ENCODE measurements around the gene FRMD4A. TPM values are rescaled to one million over a fixed set of nuclear protein-coding genes. Genes with fewer than 3 reads are reported as not detected.

The FRMD4A gene
- total and polyA plus RNA-seq, 11 donors: 12.2 to 58.1 (median 28.1) TPM

DNA sequence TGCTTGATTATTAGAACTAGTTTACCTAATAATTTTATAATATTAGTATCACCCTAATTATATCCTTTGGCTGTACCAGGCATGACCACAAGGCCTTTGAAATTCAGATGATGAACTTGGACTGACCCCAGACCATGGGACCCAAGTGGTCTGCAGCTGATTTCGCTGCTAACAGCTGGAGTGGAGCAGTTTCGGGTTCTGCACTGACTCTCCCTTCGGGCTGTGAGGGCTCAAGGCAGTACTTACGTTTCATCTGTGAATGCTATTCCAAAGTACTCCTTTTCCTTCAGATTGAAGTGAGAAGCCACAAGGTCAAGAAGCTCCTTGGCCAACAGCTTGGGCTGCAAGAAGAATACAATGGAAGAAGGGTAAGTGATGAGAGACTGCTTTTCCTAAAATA lies 520.2 kb downstream of the FRMD4A start:
- intact Hi-C loops (cut with DNase I): loop anchor here in 1 of 10 donors (10.0 kb wide), 1 partner anchor 184 kb away; no protein-coding TSS in a partner anchor
- Histone ChIP-seq H3K9me3 (peaks cover 0 to under 1% (median 0%) of the 10 kb centered on the region in 12 donors), H3K27ac (no peak overlapping the region), H3K36me3 (peaks cover 0 to 7% (median 0%) of the 10 kb centered on the region in 9 donors), H3K27me3 (no peaks in the 10 kb centered on the region), H3K4me3 (no peak overlapping the region), H3K4me1 (peaks cover 0 to 20% (median 8%) of the 10 kb centered on the region in 12 donors)
- WGBS, 4 donors: 54 to 70% (median 62%) methylated on average over 4 of the region's 4 CpGs
- DNase-seq: no peak
- TF ChIP-seq, protein P1, sequence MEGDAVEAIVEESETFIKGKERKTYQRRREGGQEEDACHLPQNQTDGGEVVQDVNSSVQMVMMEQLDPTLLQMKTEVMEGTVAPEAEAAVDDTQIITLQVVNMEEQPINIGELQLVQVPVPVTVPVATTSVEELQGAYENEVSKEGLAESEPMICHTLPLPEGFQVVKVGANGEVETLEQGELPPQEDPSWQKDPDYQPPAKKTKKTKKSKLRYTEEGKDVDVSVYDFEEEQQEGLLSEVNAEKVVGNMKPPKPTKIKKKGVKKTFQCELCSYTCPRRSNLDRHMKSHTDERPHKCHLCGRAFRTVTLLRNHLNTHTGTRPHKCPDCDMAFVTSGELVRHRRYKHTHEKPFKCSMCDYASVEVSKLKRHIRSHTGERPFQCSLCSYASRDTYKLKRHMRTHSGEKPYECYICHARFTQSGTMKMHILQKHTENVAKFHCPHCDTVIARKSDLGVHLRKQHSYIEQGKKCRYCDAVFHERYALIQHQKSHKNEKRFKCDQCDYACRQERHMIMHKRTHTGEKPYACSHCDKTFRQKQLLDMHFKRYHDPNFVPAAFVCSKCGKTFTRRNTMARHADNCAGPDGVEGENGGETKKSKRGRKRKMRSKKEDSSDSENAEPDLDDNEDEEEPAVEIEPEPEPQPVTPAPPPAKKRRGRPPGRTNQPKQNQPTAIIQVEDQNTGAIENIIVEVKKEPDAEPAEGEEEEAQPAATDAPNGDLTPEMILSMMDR (IDR thresholded peaks at IDR 0.05): no peak
- TF ChIP-seq POLR2A (IDR thresholded peaks at IDR 0.05): no peak
- no peak for ATAC-seq

- intact Hi-C loops (cut with DNase I): no loop called here
- no peak for TF ChIP-seq POLR2A (IDR thresholded peaks at IDR 0.05)
- TF ChIP-seq, protein P1 (IDR thresholded peaks at IDR 0.05): no peak
- H3K36me3 ChIP-seq: peaks cover 0 to 7% (median 0%) of the 10 kb centered on the region in 9 donors
- no peaks in the 10 kb centered on the region for H3K9me3 ChIP-seq
- no peak overlapping the region for H3K4me3 ChIP-seq
- no peak for DNase-seq
- no peak for ATAC-seq
- peaks cover 0 to 23% (median 8%) of the 10 kb centered on the region in 12 donors for H3K4me1 ChIP-seq
- H3K27ac ChIP-seq: peak overlapping the region in 4 of 12 donors; percentile 15 to 52 (median 40)
- H3K27me3 ChIP-seq: no peaks in the 10 kb centered on the region
- WGBS, 4 donors: 62 to 68% (median 65%) methylated on average over 6 of the region's 6 CpGs
Observed at GRCh38 chr10:13809427-13809826, 521.3 kb downstream of the FRMD4A start.

DNA sequence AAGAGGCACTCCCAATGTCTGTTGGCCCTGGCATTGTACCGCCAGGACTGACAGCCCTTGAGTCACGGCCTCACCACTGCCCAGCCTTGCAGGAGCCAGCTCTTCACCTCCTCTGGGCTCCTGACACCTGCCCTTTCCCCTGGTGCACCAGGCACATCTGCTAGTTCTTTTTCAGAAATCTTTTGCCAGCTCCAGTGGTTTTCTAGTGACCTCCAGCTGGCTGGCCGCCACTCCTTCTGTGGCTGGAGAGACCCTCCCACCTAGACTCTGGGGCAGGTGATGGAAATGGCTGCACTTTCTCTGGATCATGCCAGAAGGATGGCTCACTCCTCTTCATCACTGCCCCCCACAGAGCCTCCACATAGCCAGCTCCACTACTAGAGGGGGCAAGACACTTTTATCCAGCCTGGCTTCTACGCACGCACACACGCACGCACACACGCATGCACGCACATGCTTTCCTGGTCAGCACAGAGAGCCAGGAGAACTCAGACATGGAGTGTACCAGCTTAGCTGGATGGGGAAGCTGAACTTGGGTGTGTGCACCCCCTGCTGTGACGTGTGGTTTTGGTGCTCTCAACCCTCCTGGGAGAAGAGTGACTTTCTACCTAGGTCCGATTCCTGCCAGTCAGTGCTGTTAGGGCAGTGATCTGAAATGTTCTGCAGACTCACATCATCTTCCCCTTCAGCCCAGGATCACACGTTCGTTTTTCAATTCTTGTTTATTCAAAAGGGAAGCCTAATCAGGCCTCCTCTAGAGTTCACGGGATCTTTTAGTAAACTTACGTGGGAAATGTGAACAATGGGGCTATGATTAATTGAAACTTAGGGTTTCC lies 522.0 kb downstream of the FRMD4A start:
- H3K4me3 ChIP-seq: no peak overlapping the region
- peaks cover 0 to 29% (median 11%) of the 10 kb centered on the region in 12 donors for H3K4me1 ChIP-seq
- H3K27me3 ChIP-seq: no peaks in the 10 kb centered on the region
- H3K27ac ChIP-seq: peak overlapping the region in 2 of 12 donors; percentile 7 to 30
- TF ChIP-seq, protein P1 (IDR thresholded peaks at IDR 0.05): no peak
- TF ChIP-seq POLR2A (IDR thresholded peaks at IDR 0.05): no peak
- DNase-seq: no peak
- intact Hi-C loops (cut with DNase I): no loop called here
- peak in 1 of 4 donors; percentile 11 for ATAC-seq
- peaks cover 0 to 7% (median 0%) of the 10 kb centered on the region in 9 donors for H3K36me3 ChIP-seq
- H3K9me3 ChIP-seq: no peaks in the 10 kb centered on the region
- WGBS, 4 donors: 79 to 86% (median 83%) methylated on average over 15 of the region's 15 CpGs

GRCh38 chr10:13806419-13806818 lies 524.3 kb downstream of the FRMD4A start:
- Histone ChIP-seq H3K27ac (no peak overlapping the region), H3K4me3 (no peak overlapping the region), H3K36me3 (peaks cover 0 to 7% (median 0%) of the 10 kb centered on the region in 9 donors), H3K27me3 (no peaks in the 10 kb centered on the region), H3K9me3 (no peaks in the 10 kb centered on the region), H3K4me1 (peaks cover 0 to 34% (median 16%) of the 10 kb centered on the region in 12 donors)
- intact Hi-C loops (cut with DNase I): no loop called here
- DNase-seq: no peak
- WGBS, 4 donors: 76 to 82% (median 78%) methylated on average over 3 of the region's 3 CpGs
- ATAC-seq: no peak
- no peak for TF ChIP-seq POLR2A (IDR thresholded peaks at IDR 0.05)
- TF ChIP-seq, protein P1 (IDR thresholded peaks at IDR 0.05): no peak

Measured in heart left ventricle (tissue), 16 donors.